HL-60 (cell line): ENCODE data around the gene GRM8.

ENCODE experiments used
- CTCF ChIP-seq: IDR thresholded peaks from one replicate; pipeline ENCODE4 v1.5.1; 2011; ENCODE audit warnings: low read length, control low read depth, inconsistent platforms; ENCODE audit not compliant: insufficient read depth
- GABPA ChIP-seq: IDR thresholded peaks from 2 replicates; pipeline ENCODE4 v1.6.1; 2012; ENCODE audit warnings: low read depth
- POLR2AphosphoS5 ChIP-seq: IDR thresholded peaks from 2 replicates; pipeline ENCODE4 v1.6.1; 2012; ENCODE audit warnings: low read depth
- REST ChIP-seq: IDR thresholded peaks from 2 replicates; pipeline ENCODE4 v1.6.1; 2012; ENCODE audit warnings: low read depth; ENCODE audit not compliant: insufficient replicate concordance
- SPI1 ChIP-seq: IDR thresholded peaks from 2 replicates; pipeline ENCODE4 v1.6.1; 2012; ENCODE audit warnings: low read depth, mild to moderate bottlenecking, borderline replicate concordance

GRCh38 chr7:126511046-126511445 is 741.7 kb downstream of the GRM8 start:
- no peak for TF ChIP-seq CTCF
- no peak for TF ChIP-seq SPI1
- TF ChIP-seq POLR2AphosphoS5 = no peak
- TF ChIP-seq REST = no peak
- TF ChIP-seq GABPA = no peak
